HG02571 (cell line): ENCODE measurements around the gene NEUROG1.
"Not testable (repeated sequence)": the region's sequence is repeated elsewhere in the genome, so short reads cannot be mapped to it uniquely, and the experiment has no call there.

Experiments used
- ATAC-seq: cut with Tn5 transposase; IDR thresholded peaks from one replicate; pipeline ENCODE4 v1.9.1; 2021; ENCODE audit warnings: mild to moderate bottlenecking, moderate library complexity; ENCODE audit not compliant: unreplicated experiment

NEUROG1 gene

GRCh38 chr5:135495531-135495930 lies 40.2 kb downstream of the NEUROG1 start:
- ATAC-seq, result not testable (repeated sequence)

- ATAC-seq, result no peak
These were observed 41.6 kb downstream of the NEUROG1 start for GRCh38 chr5:135494196-135494595.

- ATAC-seq, result no peak
These were observed 42.2 kb downstream of the NEUROG1 start for GRCh38 chr5:135493406-135494180.

GRCh38 chr5:135492319-135492626 lies 43.5 kb downstream of the NEUROG1 start:
- no peak for ATAC-seq

GRCh38 chr5:135491552-135492318 lies 44.0 kb downstream of the NEUROG1 start:
- ATAC-seq, result no peak

GRCh38 chr5:135491038-135491551 lies 44.7 kb downstream of the NEUROG1 start:
- no peak for ATAC-seq

- no peak for ATAC-seq
These were observed 45.3 kb downstream of the NEUROG1 start for GRCh38 chr5:135490245-135491037.

GRCh38 chr5:135489466-135490244 lies 46.1 kb downstream of the NEUROG1 start:
- no peak for ATAC-seq

- no peak for ATAC-seq
These were observed 46.9 kb downstream of the NEUROG1 start for GRCh38 chr5:135488727-135489465.

- ATAC-seq, result no peak
These were observed 47.8 kb downstream of the NEUROG1 start for GRCh38 chr5:135487839-135488514.

- ATAC-seq, result no peak
These were observed 48.7 kb downstream of the NEUROG1 start for GRCh38 chr5:135487037-135487395.

GRCh38 chr5:135486131-135487036 lies 49.4 kb downstream of the NEUROG1 start:
- no peak for ATAC-seq

- ATAC-seq, result no peak
These were observed 51.1 kb downstream of the NEUROG1 start for GRCh38 chr5:135484674-135485086.
